ENCODE data around the gene KIF17.

KIF17 gene

DNA sequence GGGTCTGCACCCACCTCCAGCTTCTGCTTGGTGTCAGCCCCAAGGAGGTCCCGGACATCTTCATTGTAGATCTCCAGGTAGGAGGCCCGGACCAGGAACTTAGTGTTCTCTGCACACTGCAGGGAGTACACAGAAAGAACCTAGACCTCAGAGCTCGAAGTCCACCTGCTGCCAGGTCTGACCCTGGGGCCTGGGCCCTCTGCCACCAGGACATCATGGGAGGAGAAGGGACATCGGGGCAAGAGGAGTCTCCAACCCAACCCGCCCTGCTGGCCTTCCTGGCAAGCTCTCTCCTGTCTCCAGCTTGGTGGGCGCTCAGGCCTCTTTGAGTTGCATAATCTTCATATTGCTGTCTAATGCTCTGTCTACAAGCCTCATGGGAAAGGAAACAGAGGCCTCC lies 4.4 kb downstream of the KIF17 start:
- H3K4me3 ChIP-seq = no peak overlapping the region
- no peak overlapping the region for H3K27ac ChIP-seq

GRCh38 chr1:20712215-20712577 lies 5.6 kb downstream of the KIF17 start:
- no peak overlapping the region for H3K4me3 ChIP-seq
- no peak overlapping the region for H3K27ac ChIP-seq

- H3K27ac ChIP-seq = no peak overlapping the region
- no peak overlapping the region for H3K4me3 ChIP-seq
Observed at GRCh38 chr1:20711285-20712214, 6.3 kb downstream of the KIF17 start.

DNA sequence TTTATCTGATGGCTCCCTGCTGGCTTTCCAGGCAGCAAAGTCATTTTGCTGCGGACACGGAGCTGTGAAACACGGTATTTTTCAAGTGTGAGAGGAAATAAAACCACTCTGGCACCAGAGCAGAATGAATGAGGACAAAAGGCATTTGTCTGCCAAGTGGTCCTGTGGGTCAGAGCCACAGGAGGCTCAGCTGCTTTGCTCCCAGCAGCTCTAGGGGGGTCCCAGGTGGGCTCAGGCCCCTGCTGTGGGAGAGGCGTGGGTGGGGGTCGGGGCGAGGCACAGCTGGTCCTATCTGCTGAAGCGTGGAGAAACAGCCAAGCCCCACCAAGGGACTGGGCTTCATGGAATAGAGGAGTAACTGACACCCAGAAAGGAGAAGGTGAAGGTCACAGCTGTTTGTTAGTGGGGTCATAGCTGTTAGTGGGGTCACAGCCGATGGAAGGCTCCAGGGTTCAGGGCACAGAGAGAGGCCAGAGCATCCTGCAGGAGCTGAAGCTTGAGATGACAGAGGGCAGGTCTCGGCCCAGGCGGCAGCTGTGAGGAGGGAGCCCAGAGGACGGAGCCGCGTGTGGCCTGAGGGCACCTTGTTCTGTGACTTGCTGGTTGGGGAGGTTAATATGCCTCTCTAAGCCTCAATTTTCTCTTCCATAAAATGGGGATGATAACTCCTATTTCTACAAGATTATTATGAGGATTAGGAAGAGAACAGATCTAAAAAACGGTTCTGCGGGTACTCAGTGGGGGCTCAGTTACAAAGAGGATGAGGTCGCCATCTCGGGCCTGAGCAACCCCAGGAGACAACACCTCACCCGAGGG lies 7.1 kb downstream of the KIF17 start:
- H3K4me3 ChIP-seq = no peak overlapping the region

GRCh38 chr1:20709868-20710267 lies 7.9 kb downstream of the KIF17 start:
- no peak overlapping the region for H3K27ac ChIP-seq
- no peak overlapping the region for H3K4me3 ChIP-seq

More for the DNA sequence above, 7.1 kb downstream of the KIF17 start:
- no peak overlapping the region for H3K27ac ChIP-seq

DNA sequence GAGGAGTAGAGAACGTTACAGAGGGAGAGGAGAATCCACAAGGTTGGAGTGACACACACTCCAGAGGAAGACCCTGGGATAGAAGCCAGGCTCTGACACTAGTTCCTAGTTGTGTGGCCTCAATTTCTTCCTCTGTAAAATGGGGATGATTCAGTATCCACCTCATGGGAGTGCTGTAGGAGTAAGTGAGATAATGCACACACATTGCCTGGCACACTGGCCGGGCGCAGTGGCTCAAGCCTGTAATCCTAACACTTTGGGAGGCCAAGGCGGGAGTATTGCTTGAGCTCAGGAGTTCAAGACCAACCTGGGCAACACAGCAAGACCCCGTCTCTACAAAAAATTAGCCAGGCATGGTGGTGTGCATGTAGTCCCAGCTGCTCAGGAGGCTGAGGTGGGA lies 8.9 kb downstream of the KIF17 start:
- no peak overlapping the region for H3K27ac ChIP-seq

DNA sequence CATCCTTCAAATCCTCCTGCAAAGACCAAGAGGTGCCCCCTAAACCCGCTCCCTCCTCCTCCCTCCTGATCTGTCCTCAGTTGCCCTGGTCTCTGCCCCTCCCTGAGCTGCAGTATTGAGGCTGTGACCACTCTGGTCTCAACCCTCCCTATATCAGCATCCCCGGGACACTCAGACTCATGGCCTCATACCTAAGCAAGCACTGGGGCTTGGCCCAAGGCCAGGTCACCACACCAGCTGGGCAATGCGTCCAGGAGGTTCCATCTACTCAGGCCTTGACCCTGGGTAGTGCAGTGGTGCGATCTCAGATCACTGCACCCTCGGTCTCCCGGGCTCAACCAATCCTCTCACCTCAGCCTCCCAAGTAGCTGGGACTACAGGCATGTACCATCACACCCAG lies 9.8 kb downstream of the KIF17 start:
- no peak overlapping the region for H3K4me3 ChIP-seq
- no peak overlapping the region for H3K27ac ChIP-seq

More for the DNA sequence above, 8.9 kb downstream of the KIF17 start:
- no peak overlapping the region for H3K4me3 ChIP-seq

DNA sequence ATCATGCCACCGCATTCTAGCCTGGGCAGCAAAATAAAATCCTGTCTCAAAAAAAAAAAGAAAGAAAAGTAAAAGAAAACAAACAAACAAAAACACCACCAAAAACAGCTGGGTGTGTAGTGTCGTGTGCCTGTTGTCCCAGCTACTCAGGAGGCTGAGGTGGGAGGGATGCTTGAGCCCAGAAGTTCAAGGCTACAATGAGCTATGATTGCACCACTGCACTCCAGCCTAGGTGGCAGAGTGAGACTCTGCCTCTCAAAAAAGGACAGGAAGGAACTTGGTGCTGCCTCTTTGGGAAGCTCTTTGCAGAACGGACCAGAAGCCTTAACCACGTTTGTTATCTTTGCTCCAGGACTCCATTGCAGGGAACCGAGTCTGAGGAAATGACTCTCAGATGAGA lies 11.0 kb downstream of the KIF17 start:
- Histone ChIP-seq H3K27ac (no peak overlapping the region), H3K4me3 (no peak overlapping the region)

DNA sequence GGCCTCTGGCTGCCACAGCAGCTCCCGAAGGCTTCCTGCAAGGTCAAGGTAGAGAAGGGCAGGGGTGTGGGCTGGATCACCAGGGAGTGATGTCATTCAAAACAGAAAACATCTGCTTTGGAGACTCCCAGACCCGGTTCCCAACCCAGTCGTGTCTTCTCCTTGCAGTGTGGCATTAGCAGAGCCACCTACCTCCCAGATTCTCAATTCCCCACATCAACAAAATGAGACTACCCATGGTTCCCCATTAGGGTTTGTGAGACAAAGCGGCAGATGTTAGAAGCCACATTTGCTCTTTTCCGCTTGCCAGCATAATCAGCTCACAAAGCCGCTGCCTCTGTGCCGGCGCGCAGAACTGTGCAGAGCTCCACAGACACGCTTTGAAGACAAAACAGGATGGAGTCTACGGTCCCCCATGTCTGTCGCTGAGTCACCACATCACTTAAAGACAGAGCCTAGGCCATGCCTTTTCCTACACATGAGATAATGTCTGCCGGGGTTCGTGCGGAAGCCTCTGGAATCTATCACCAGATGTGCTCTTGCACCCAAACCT lies 12.5 kb downstream of the KIF17 start:
- Histone ChIP-seq H3K4me3 (no peak overlapping the region), H3K27ac (no peak overlapping the region)

DNA sequence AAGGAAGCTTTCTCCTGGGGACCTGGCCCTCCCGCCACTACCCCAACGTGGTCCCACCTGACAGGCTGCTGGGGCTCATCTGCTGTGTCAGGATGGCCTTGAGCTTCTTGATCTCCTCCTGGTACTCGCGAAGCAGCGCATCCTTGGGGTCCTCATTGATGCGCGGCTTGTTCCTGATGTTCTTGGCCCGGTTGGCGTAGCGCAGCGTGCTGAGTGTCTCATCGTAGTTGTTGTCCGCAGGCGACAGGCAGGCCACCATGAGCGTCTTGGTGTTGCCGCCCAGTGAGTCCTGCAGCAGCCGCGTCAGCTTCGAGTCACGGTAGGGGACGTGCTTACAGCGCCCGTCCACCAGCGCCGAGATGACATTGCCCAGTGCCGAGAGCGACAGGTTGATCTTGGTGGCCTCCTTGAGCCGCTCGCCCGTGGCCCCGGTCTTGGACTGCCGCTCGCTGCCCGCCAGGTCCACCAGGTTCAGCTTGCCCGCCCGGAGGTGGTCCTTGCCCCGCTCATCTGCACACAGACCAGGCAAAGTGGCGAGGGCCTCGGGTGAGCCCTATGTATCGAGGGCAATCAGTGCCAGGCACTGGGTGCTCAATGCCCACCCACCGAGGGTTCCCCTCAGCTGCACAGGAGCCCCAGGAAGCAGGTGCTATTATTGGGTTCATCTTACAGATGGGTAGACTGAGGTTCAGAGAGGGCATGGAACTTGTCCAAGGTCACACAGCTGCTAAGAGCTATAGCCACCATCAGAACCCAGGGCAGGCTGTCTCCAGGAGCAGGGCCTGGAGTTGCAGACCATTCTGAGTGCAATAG lies 13.2 kb downstream of the KIF17 start:
- H3K27ac ChIP-seq = no peak overlapping the region
- H3K4me3 ChIP-seq = no peak overlapping the region

DNA sequence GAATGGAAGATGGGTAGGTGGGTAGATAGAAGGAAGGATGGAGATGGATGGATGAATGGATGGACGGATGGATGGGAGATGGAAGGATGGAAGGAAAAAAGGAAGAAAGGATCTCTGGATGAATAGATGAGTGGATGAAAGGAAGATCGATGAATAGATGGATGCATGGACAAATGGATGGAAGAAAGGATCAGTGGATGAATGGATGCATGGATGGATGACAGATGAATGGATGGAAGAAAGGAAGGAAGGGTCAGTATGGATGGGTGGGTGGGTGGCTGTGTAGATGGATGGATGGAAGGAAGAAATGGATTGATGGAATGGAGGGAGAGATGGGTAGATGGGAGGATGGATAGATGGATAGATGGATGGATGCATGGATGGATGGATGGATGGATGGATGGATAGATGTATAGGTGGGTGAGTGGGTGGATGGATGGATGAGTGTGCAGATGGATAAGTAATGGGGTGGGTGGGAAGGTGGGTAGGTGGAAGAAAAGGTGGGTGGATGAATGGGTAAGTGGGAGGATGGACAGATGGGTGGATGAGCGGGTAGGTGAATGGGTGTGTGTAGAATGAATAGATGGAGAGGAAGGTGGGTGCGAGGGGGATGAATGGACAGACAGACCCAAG lies 14.6 kb downstream of the KIF17 start:
- H3K4me3 ChIP-seq = no peak overlapping the region
- no peak overlapping the region for H3K27ac ChIP-seq

- Histone ChIP-seq H3K4me3 (no peak overlapping the region), H3K27ac (no peak overlapping the region)
Observed at GRCh38 chr1:20702416-20702815, 15.4 kb downstream of the KIF17 start.

GRCh38 chr1:20701847-20702246 lies 16.0 kb downstream of the KIF17 start:
- H3K27ac ChIP-seq = no peak overlapping the region
- H3K4me3 ChIP-seq = no peak overlapping the region

DNA sequence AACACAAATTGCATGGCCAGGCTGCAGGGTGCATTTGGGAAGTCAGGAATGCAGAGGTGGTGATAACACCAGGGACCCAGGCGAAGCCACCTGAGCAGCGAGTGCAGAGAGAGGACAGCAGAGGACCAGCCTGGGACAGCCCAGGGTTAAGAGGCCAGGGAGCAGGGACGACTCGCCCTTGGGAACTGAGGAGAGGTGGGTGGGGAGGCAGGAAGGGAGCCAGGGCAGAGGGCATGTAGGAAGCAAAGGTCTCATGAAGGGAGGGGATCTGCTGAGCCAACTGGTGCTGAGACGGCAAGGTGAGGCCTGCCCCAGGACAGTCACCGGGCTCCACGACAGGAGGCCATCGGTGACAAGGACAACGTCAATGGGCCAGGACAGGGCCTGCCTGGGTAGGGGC lies 16.4 kb downstream of the KIF17 start:
- no peak overlapping the region for H3K27ac ChIP-seq
- no peak overlapping the region for H3K4me3 ChIP-seq

DNA sequence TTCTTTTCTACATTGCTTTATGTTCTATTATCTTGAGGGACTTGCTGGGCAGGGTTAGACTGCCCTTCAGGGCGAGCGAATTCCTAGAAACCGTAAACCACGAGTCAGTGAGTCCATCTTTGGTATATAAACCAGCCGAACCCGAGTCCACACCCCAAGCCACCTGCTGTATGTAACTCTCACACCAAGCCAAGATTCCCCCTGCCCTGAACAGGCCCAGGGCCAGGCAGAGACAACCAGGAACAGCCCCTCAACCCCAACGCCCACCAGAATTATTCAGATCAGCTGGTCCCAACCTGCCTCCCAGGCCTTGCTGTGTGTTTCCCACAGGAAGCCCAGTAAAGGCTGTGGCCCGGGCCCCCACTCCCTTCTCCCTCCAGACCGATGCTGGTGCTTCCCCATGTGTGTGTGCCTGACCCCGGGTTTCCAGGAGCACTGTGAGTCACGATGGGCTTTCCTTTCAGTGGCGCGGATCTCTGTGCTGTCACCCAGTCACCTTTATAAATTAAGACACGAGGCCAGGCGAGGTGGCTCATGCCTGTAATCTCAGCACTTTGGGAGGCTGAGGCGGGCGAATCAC lies 17.1 kb downstream of the KIF17 start:
- H3K4me3 ChIP-seq = no peak overlapping the region
- H3K27ac ChIP-seq = no peak overlapping the region

DNA sequence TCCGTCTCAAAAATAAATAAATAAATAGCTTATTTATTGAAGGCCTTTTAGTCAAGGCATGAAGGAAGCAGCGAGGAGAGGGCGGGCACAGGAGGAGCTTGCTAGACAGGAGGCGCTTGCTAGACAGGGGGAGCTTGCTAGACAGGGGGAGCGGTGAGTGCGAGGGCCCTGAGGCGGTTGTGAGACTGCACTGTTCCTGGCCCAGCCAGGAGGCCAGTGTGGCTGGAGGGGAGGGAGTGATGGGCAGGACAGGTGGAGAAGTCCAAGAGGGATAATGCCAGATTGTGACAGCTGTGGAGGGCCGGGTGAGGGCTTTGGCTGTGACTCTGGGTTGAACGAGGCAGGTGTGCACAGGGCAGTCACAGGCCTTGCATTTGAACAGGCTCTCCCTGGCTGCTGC lies 18.2 kb downstream of the KIF17 start:
- H3K27ac ChIP-seq = no peak overlapping the region

GRCh38 chr1:20698195-20698910 lies 19.5 kb downstream of the KIF17 start:
- no peak overlapping the region for H3K27ac ChIP-seq

More for the DNA sequence above, 18.2 kb downstream of the KIF17 start:
- H3K4me3 ChIP-seq = no peak overlapping the region

DNA sequence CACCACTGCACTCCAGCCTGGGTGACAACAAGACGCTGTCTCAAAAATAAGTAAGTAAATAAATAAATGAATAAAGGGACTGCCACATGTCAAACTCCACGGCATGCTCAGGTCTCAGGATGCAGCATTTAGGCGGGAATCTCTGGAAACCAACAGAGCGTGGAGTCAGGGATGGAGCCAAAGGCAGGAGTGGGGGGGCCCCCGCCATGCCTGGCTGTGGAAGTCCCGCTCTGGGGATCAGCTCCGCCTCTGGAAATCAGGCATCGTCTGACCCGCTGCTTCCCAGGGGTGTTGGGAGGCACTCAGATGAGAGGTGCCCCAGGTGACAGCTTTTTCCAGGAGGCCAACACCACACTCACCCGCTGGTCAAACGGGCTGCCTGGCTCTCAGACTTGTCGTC lies 20.2 kb downstream of the KIF17 start:
- Histone ChIP-seq H3K4me3 (no peak overlapping the region), H3K27ac (no peak overlapping the region)

More at GRCh38 chr1:20698195-20698910, 19.5 kb downstream of the KIF17 start:
- H3K4me3 ChIP-seq = no peak overlapping the region

All from skin epidermis (tissue), 12 donors.